Activated CD8-positive, alpha-beta T cell treated with anti-CD3 and anti-CD28 coated beads for 36 hours (primary cell): Measurements from ENCODE around the gene PFDN5. TPM values are rescaled to one million over a fixed set of nuclear protein-coding genes. Genes with fewer than 3 reads are reported as not detected.

Experiments
- ATAC-seq: fragments of 200-7000 bp; cut with Tn5 transposase; one replicate; pipeline ENCODE4 v1.10.0; 2021; ENCODE audit warnings: mild to moderate bottlenecking, moderate library complexity
- CTCF ChIA-PET: fragments of 350-600 bp; sonication (Branson Sonifier 250); formaldehyde crosslinking; loops from one replicate; lab custom pipeline; 2021; ENCODE audit warnings: antibody characterized with exemption; lab: Charles Lee
- POLR2A ChIA-PET: fragments of 350-600 bp; sonication (Branson Sonifier 250); formaldehyde crosslinking; loops from one replicate; lab custom pipeline; 2021; ENCODE audit warnings: antibody characterized with exemption; lab: Charles Lee
- DNase-seq: peaks from one replicate; pipeline ENCODE4 v3.0.0-alpha.2; 2020
- H3K27ac Mint-ChIP-seq: one replicate; pipeline ENCODE4 v1.8.0; 2021; ENCODE audit warnings: mild to moderate bottlenecking, mixed read lengths
- H3K27me3 Mint-ChIP-seq: one replicate; pipeline ENCODE4 v1.8.0; 2021; ENCODE audit warnings: mixed read lengths
- H3K36me3 Mint-ChIP-seq: one replicate; pipeline ENCODE4 v1.8.0; 2021; ENCODE audit warnings: low read depth, mixed read lengths
- H3K4me1 Mint-ChIP-seq: one replicate; pipeline ENCODE4 v1.8.0; 2021; ENCODE audit warnings: low read depth, mixed read lengths
- H3K4me3 Mint-ChIP-seq: one replicate; pipeline ENCODE4 v1.8.0; 2021; ENCODE audit warnings: mild to moderate bottlenecking, moderate library complexity, mixed read lengths
- H3K9me3 Mint-ChIP-seq: one replicate; pipeline ENCODE4 v1.8.0; 2021; ENCODE audit warnings: mixed read lengths
- CTCF ChIP-seq: fragments of 200-600 bp; IDR thresholded peaks from one replicate; pipeline ENCODE4 v1.8.0; 2022; ENCODE audit warnings: antibody characterized with exemption, mild to moderate bottlenecking
- intact Hi-C: fragments of 100-400 bp; cut with micrococcal nuclease; formaldehyde crosslinking; loops from one replicate; pipeline ENCODE4 v1.10.0; 2022
- total RNA-seq, 2 experiments: library from RNA; stranded (reverse); gene quantifications; one replicate each; pipeline ENCODE4 v1.2.3, GENCODE V29; 2021

The PFDN5 gene
- total RNA-seq, 2 experiments from 2014 or later = 322 to 373 TPM

GRCh38 chr12:53320352-53321195 lies 25.2 kb downstream of the PFDN5 start:
- intact Hi-C loops = no loop called here
- no peak for ATAC-seq

GRCh38 chr12:53324113-53324778 lies 28.9 kb downstream of the PFDN5 start:
- intact Hi-C loops = loop anchor here (2.0 kb wide), 1 partner anchor 21 kb away; no protein-coding TSS in a partner anchor
- ChIA-PET CTCF (interaction anchor here (0.8 to 13.9 kb wide), 23 partner anchors 9 to 226 kb away, joined by 3 to 293 read pairs (median 6); partner anchors contain the start of genes ESPL1, MYG1, NPFF and PFDN5), POLR2A (interaction anchor here (0.7 to 2.1 kb wide), 15 partner anchors 9 to 225 kb away, joined by 3 to 12 read pairs (median 4); partner anchors contain the start of genes MYG1, PFDN5, SP7 and TARBP2)
- peaks cover 2% of the 10 kb centered on the region for H3K36me3 Mint-ChIP-seq
- TF ChIP-seq CTCF = no peak
- peak overlapping the region; percentile 99 for H3K27ac Mint-ChIP-seq
- ATAC-seq = peak; percentile 22
- H3K4me1 Mint-ChIP-seq = peaks cover 38% of the 10 kb centered on the region
- H3K9me3 Mint-ChIP-seq = no peaks in the 10 kb centered on the region
- H3K27me3 Mint-ChIP-seq = peaks cover 1% of the 10 kb centered on the region
- H3K4me3 Mint-ChIP-seq = peak overlapping the region; percentile 85
- peak; percentile 77 for DNase-seq

More at GRCh38 chr12:53320352-53321195, 25.2 kb downstream of the PFDN5 start:
- POLR2A ChIA-PET = interaction anchor here (0.5 to 3.4 kb wide), 23 partner anchors 15 to 296 kb away, joined by 3 to 19 read pairs (median 3); partner anchors contain the start of genes MYG1 and TARBP2
- H3K9me3 Mint-ChIP-seq = no peaks in the 10 kb centered on the region
- peak overlapping the region; percentile 96 for H3K27ac Mint-ChIP-seq
- no peak for TF ChIP-seq CTCF
- DNase-seq = no peak
- no peaks in the 10 kb centered on the region for H3K27me3 Mint-ChIP-seq
- CTCF ChIA-PET = interaction anchor here (0.6 to 13.9 kb wide), 61 partner anchors 7 to 355 kb away, joined by 3 to 293 read pairs (median 5); partner anchors contain the start of genes AMHR2, ATP5MC2, CSAD and ESPL1
- H3K4me1 Mint-ChIP-seq = peaks cover 39% of the 10 kb centered on the region
- peaks cover 13% of the 10 kb centered on the region for H3K36me3 Mint-ChIP-seq
- H3K4me3 Mint-ChIP-seq = peak overlapping the region; percentile 83

- Mint-ChIP-seq H3K27ac (peak overlapping the region; percentile 99), H3K9me3 (no peaks in the 10 kb centered on the region), H3K36me3 (peaks cover 2% of the 10 kb centered on the region), H3K4me1 (peaks cover 37% of the 10 kb centered on the region), H3K27me3 (peaks cover 2% of the 10 kb centered on the region), H3K4me3 (peak overlapping the region; percentile 85)
- DNase-seq (peak; percentile 94), ATAC-seq (peak; percentile 69)
- CTCF ChIA-PET = interaction anchor here (0.6 to 13.9 kb wide), 17 partner anchors 11 to 227 kb away, joined by 3 to 293 read pairs (median 5); partner anchors contain the start of genes MYG1, NPFF, PFDN5 and SOAT2
- TF ChIP-seq CTCF = peak; percentile 69
- intact Hi-C loops = loop anchor here (2.0 kb wide), 1 partner anchor 20 kb away; no protein-coding TSS in a partner anchor
- POLR2A ChIA-PET = interaction anchor here (0.8 to 2.1 kb wide), 17 partner anchors 10 to 226 kb away, joined by 3 to 11 read pairs (median 4); partner anchors contain the start of genes MYG1 and SP7
Observed at GRCh38 chr12:53324779-53325510, 29.6 kb downstream of the PFDN5 start.

GRCh38 chr12:53325511-53326061 lies 30.2 kb downstream of the PFDN5 start:
- ChIA-PET POLR2A (interaction anchor here (0.8 to 2.1 kb wide), 14 partner anchors 11 to 157 kb away, joined by 3 to 11 read pairs (median 4); partner anchors contain the start of gene MYG1), CTCF (interaction anchor here (0.6 to 13.9 kb wide), 18 partner anchors 10 to 183 kb away, joined by 3 to 293 read pairs (median 6); partner anchors contain the start of genes MYG1, NPFF, PFDN5 and SP1)
- H3K27me3 Mint-ChIP-seq = peaks cover 2% of the 10 kb centered on the region
- peak; percentile 47 for DNase-seq
- H3K27ac Mint-ChIP-seq = peak overlapping the region; percentile 82
- peaks cover 31% of the 10 kb centered on the region for H3K4me1 Mint-ChIP-seq
- no peaks in the 10 kb centered on the region for H3K9me3 Mint-ChIP-seq
- peak overlapping the region; percentile 85 for H3K4me3 Mint-ChIP-seq
- ATAC-seq = no peak
- no peak for TF ChIP-seq CTCF
- no peaks in the 10 kb centered on the region for H3K36me3 Mint-ChIP-seq
- intact Hi-C loops = loop anchor here (2.0 kb wide), 1 partner anchor 19 kb away; no protein-coding TSS in a partner anchor
